Astrocyte of the cerebellum (primary cell): ENCODE data around the gene SLC51A.

Source experiments
- DNase-seq: peaks from one replicate; pipeline ENCODE4 v3.0.0-alpha.2; 2011; ENCODE audit warnings: low read depth
- H3K4me3 ChIP-seq: 2 replicates; pipeline ENCODE4 v1.5.1; 2011; ENCODE audit warnings: mild to moderate bottlenecking, low read depth, low read length, moderate library complexity
- in situ Hi-C: cut with HindIII; loops from 2 replicates; pipeline ENCODE4 v1.10.0; 2017; ENCODE audit warnings: low sequenced_read_pairs
- TF ChIP-seq, protein P1 (sequence below): IDR thresholded peaks from 2 replicates; pipeline ENCODE4 v1.5.1; 2012; ENCODE audit warnings: low read length, low read depth, moderate library complexity, mild to moderate bottlenecking; ENCODE audit errors: missing control alignments

The SLC51A gene

DNA sequence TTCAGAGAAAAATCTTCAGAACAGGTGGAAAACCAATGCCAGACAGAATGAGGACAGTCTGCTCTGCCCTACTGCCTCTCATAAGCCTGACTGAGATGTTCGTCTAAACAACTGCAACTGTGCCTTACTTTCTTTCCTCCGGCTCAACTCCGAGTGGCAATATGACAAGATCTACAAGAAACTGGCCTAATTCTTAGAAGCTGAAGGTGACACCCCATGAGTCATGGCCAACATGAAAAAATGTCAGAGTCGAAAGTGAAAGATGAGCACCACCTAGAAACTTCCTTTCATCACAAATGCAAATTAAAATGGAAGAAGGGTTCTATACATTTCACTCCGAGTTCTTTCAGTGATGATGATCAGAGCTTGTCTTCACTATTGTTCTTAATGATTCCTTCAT lies 58.3 kb downstream of the SLC51A start:
- in situ Hi-C loops: no loop called here
- TF ChIP-seq, protein P1, sequence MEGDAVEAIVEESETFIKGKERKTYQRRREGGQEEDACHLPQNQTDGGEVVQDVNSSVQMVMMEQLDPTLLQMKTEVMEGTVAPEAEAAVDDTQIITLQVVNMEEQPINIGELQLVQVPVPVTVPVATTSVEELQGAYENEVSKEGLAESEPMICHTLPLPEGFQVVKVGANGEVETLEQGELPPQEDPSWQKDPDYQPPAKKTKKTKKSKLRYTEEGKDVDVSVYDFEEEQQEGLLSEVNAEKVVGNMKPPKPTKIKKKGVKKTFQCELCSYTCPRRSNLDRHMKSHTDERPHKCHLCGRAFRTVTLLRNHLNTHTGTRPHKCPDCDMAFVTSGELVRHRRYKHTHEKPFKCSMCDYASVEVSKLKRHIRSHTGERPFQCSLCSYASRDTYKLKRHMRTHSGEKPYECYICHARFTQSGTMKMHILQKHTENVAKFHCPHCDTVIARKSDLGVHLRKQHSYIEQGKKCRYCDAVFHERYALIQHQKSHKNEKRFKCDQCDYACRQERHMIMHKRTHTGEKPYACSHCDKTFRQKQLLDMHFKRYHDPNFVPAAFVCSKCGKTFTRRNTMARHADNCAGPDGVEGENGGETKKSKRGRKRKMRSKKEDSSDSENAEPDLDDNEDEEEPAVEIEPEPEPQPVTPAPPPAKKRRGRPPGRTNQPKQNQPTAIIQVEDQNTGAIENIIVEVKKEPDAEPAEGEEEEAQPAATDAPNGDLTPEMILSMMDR: no peak
- DNase-seq: no peak
- H3K4me3 ChIP-seq: no peak overlapping the region

DNA sequence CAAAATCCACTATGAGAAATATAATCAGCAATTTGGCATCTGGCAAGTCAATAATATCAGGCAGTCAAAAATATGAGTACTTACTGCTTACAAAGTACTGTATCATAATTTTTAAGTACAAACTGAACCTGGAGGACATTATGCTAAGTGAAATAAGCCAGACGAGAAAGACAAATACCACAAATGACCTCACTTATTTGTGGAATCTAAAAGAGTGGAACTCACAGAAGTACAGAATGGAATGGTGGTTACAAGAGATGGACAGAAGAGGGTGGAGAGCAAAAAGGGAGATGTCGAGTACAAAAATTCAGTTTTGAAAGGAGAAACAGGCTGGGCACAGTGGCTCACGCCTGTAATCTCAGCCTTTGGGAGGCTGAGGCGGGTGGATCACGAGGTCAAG lies 58.8 kb downstream of the SLC51A start:
- TF ChIP-seq, protein P1: no peak
- in situ Hi-C loops: no loop called here

DNA sequence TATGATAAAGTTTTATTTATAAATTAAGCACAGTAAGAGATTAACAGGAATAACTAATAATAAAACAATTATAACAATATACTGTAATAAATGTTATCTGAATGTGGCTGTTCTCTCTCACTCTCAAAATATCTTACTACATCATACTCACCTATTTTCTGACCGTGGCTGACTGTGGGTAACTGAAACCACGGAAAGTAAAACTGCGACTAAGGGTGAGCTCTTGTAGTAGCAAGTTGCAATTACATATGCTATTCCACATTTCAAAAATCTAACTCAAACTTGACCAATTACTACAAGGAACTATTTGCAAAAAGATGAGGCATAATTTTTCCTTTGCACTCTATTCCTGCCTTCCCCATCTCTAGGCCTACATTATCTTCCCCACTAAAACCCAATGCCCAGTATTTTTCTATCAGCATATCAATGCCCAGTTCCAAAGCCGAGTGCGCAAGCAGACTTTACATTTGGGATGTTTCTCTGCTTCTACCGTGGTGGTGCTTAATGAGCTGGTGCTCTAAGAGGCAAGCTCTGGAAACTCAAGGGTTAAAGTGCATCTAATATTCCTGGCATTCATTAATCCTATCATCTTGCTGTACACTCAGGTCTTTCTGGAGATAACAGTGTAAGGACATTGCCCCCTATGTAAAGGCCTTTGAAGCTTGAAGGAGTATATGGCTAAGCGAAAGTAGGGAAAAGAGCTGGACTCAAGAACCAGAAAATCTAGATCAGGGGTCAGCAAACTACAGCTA lies 64.5 kb downstream of the SLC51A start:
- no peak for DNase-seq
- no peak overlapping the region for H3K4me3 ChIP-seq
- TF ChIP-seq, protein P1: no peak
- in situ Hi-C loops: no loop called here

More for the DNA sequence above, 58.8 kb downstream of the SLC51A start:
- no peak for DNase-seq
- H3K4me3 ChIP-seq: no peak overlapping the region

DNA sequence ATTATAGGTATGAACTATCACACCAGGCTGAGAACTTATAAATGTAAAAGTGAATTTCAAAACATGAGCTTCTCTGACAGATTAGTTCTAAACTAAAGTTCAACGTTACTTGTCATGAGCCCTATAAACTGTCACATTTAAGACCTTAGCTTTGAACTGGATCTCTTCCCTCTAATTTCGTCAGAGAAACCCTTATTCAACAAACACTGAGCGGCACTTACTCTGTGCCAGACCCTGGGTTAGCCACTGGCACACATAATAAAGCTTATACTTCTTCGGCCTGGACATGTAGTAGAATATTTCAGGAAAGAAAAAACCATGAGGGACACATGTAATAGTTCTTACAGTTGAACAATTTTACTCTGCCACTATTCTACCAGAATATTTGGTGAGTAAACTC lies 65.6 kb downstream of the SLC51A start:
- in situ Hi-C loops: no loop called here

More for the DNA sequence above, 65.6 kb downstream of the SLC51A start:
- no peak overlapping the region for H3K4me3 ChIP-seq
- TF ChIP-seq, protein P1: no peak
- DNase-seq: no peak
